22Rv1 (cell line): Measurements from ENCODE around the gene LHFPL6.

Source experiments
- H3K27ac ChIP-seq: fragments of 450-650 bp; 2 replicates; pipeline ENCODE4 v1.5.1; 2017
- CTCF ChIP-seq: fragments of 450-650 bp; IDR thresholded peaks from 2 replicates; pipeline ENCODE4 v1.5.1; 2017; ENCODE audit warnings: mild to moderate bottlenecking
- ZFX ChIP-seq: fragments of 450-650 bp; IDR thresholded peaks from 2 replicates; pipeline ENCODE4 v1.6.1; 2017; ENCODE audit warnings: antibody characterized with exemption, borderline replicate concordance

The LHFPL6 gene

GRCh38 chr13:39527961-39528660 lies 74.9 kb downstream of the LHFPL6 start:
- H3K27ac ChIP-seq = no peak overlapping the region
- TF ChIP-seq ZFX (no peak), CTCF (no peak)

GRCh38 chr13:39527301-39527700 lies 75.7 kb downstream of the LHFPL6 start:
- H3K27ac ChIP-seq = no peak overlapping the region
- no peak for TF ChIP-seq ZFX
- TF ChIP-seq CTCF = no peak

- H3K27ac ChIP-seq = no peak overlapping the region
These were observed 76.5 kb downstream of the LHFPL6 start for GRCh38 chr13:39526499-39526898.

GRCh38 chr13:39525506-39525905 lies 77.5 kb downstream of the LHFPL6 start:
- H3K27ac ChIP-seq = no peak overlapping the region
- TF ChIP-seq ZFX (no peak), CTCF (no peak)

More at GRCh38 chr13:39526499-39526898, 76.5 kb downstream of the LHFPL6 start:
- no peak for TF ChIP-seq CTCF
- no peak for TF ChIP-seq ZFX

GRCh38 chr13:39524795-39525194 lies 78.2 kb downstream of the LHFPL6 start:
- TF ChIP-seq CTCF (no peak), ZFX (no peak)
- H3K27ac ChIP-seq = no peak overlapping the region

GRCh38 chr13:39522329-39522728 lies 80.7 kb downstream of the LHFPL6 start:
- TF ChIP-seq ZFX = no peak
- TF ChIP-seq CTCF = no peak
- no peak overlapping the region for H3K27ac ChIP-seq

- no peak overlapping the region for H3K27ac ChIP-seq
- TF ChIP-seq ZFX (no peak), CTCF (no peak)
These were observed 81.3 kb downstream of the LHFPL6 start for GRCh38 chr13:39521701-39522100.
